T-cell (primary cell): ENCODE data around the gene DAPK2. TPM values are rescaled to one million over a fixed set of nuclear protein-coding genes. Genes with fewer than 3 reads are reported as not detected.

Source experiments
- ATAC-seq, 4 experiments: fragments of 200-7000 bp in 3 of 4; fragments of 150-1000 bp in 1 of 4; cut with Tn5 transposase; replicated peaks in 1 of 4; 1 replicate in 3 of 4; 2 replicates in 1 of 4; pipeline ENCODE4 v1.10.0; 2021; ENCODE audit warnings: moderate library complexity in 3 of 4, mild to moderate bottlenecking in 2 of 4, moderate number of reproducible peaks in 1 of 4
- CTCF ChIA-PET, 2 donors: fragments of 300-600 bp; sonication (Branson Sonifier 250); formaldehyde crosslinking; loops; one replicate each; lab custom pipeline; 2022; ENCODE audit warnings: antibody characterized with exemption in 2 of 2; lab: Charles Lee
- POLR2A ChIA-PET, 2 donors: fragments of 300-600 bp; sonication (Branson Sonifier 250); formaldehyde crosslinking; loops; one replicate each; lab custom pipeline; 2022; ENCODE audit warnings: antibody characterized with exemption in 2 of 2; lab: Charles Lee
- DNase-seq, 35 experiments: peaks; one replicate each; pipeline versions ENCODE4 v3.0.0 to v3.0.0-alpha.2; 2013 to 2023
- H3K27ac ChIP-seq: one replicate; pipeline ENCODE4 v1.5.1; 2013; ENCODE audit warnings: low read length
- H3K27me3 ChIP-seq, 2 experiments: replicated peaks in 1 of 2; 1 replicate in 1 of 2; 2 replicates in 1 of 2; pipeline versions ENCODE4 v1.6.1 to v1.7.0; 2013; ENCODE audit warnings: low read length in 1 of 2, mixed read lengths in 1 of 2; ENCODE audit not compliant: control insufficient read depth in 2 of 2, insufficient read depth in 2 of 2; ENCODE audit errors: extremely low read depth in 1 of 2
- H3K36me3 ChIP-seq, 2 donors: 1 replicate in 1 of 2; 2 replicates in 1 of 2; pipeline versions ENCODE4 v1.6.1 to v1.7.0; 2013; ENCODE audit warnings: low read length in 1 of 2; ENCODE audit not compliant: control insufficient read depth in 2 of 2, insufficient read depth in 1 of 2; ENCODE audit errors: extremely low read depth in 1 of 2
- H3K4me1 ChIP-seq, 2 experiments: 1 replicate in 1 of 2; 2 replicates in 1 of 2; pipeline versions ENCODE4 v1.6.1 to v1.7.0; 2013; ENCODE audit warnings: low read length in 2 of 2, mixed read lengths in 1 of 2; ENCODE audit not compliant: insufficient read depth in 2 of 2, control insufficient read depth in 1 of 2; ENCODE audit errors: extremely low read depth in 1 of 2
- H3K4me3 ChIP-seq, 2 donors: 1 replicate in 1 of 2; 2 replicates in 1 of 2; pipeline versions ENCODE4 v1.5.1 to v1.7.0; 2013; ENCODE audit warnings: mild to moderate bottlenecking in 2 of 2, low read length in 1 of 2, moderate library complexity in 1 of 2; ENCODE audit not compliant: control insufficient read depth in 1 of 2; ENCODE audit errors: extremely low read depth in 1 of 2
- H3K9me3 ChIP-seq: 2 replicates; pipeline ENCODE4 v1.7.0; 2013
- H3K27ac Mint-ChIP-seq, 2 donors: one replicate each; pipeline ENCODE4 v1.8.0; 2020 to 2021; ENCODE audit warnings: mild to moderate bottlenecking in 2 of 2, mixed read lengths in 2 of 2
- H3K27me3 Mint-ChIP-seq, 2 donors: one replicate each; pipeline ENCODE4 v1.8.0; 2021 to 2022; ENCODE audit warnings: mixed read lengths in 2 of 2
- H3K36me3 Mint-ChIP-seq: one replicate; pipeline ENCODE4 v1.8.0; 2021; ENCODE audit warnings: mixed read lengths
- H3K4me1 Mint-ChIP-seq, 3 donors: one replicate each; pipeline ENCODE4 v1.8.0; 2020 to 2022; ENCODE audit warnings: mixed read lengths in 3 of 3, mild to moderate bottlenecking in 1 of 3
- H3K4me3 Mint-ChIP-seq, 3 donors: one replicate each; pipeline ENCODE4 v1.8.0; 2020 to 2022; ENCODE audit warnings: mild to moderate bottlenecking in 3 of 3, mixed read lengths in 3 of 3, moderate library complexity in 3 of 3
- H3K9me3 Mint-ChIP-seq, 3 donors: one replicate each; pipeline ENCODE4 v1.8.0; 2020 to 2022; ENCODE audit warnings: mixed read lengths in 3 of 3
- WGBS: methylation state at CpG from one replicate; pipeline ENCODE4 v1.1.5; 2013; ENCODE audit warnings: missing lambda C conversion rate; ENCODE audit not compliant: insufficient coverage; 5-methylcytosine and 5-hydroxymethylcytosine counted together
- total RNA-seq, 35 experiments: library from RNA in 6 of 35; stranded (reverse) in 6 of 35; fragments of 120-200 nt in 1 of 35; gene quantifications; one replicate each; pipeline versions ENCODE4 v1.2.1 to v1.2.4 and lab custom pipeline; 2013 to 2026

DAPK2 gene
- total RNA-seq, 5 donors from 2014 or later (not counting 1 experiment from before 2014, with no cell fraction given) = 0.78 to 23.5 (median 6.1) TPM

- Histone ChIP-seq H3K4me1 (peaks cover 0 to 7% of the 10 kb centered on the region in 2 experiments), H3K27ac (no peak overlapping the region), H3K9me3 (no peaks in the 10 kb centered on the region), H3K27me3 (peaks cover 0 to 2% of the 10 kb centered on the region in 2 experiments), H3K36me3 (no peaks in the 10 kb centered on the region), H3K4me3 (no peak overlapping the region)
- Mint-ChIP-seq H3K27me3 (no peaks in the 10 kb centered on the region), H3K36me3 (peaks cover 11% of the 10 kb centered on the region), H3K4me1 (peaks cover 6 to 37% (median 14%) of the 10 kb centered on the region in 3 donors), H3K27ac (peak overlapping the region in 1 of 2 donors; percentile 49), H3K4me3 (no peak overlapping the region), H3K9me3 (no peaks in the 10 kb centered on the region)
- ATAC-seq (no peak), DNase-seq (no peak)
- CTCF ChIA-PET = no interaction called here
- POLR2A ChIA-PET = no interaction called here
- WGBS = 88% methylated on average over 1 of the region's 2 CpGs
Measured at GRCh38 chr15:64016257-64016656, 30.0 kb downstream of the DAPK2 start.

- Histone ChIP-seq H3K36me3 (no peaks in the 10 kb centered on the region), H3K27ac (no peak overlapping the region), H3K27me3 (peaks cover 0 to 2% of the 10 kb centered on the region in 2 experiments), H3K4me3 (no peak overlapping the region), H3K4me1 (peaks cover 6 to 19% of the 10 kb centered on the region in 2 experiments), H3K9me3 (no peaks in the 10 kb centered on the region)
- peaks cover 18 to 50% (median 27%) of the 10 kb centered on the region in 3 donors for H3K4me1 Mint-ChIP-seq
- H3K4me3 Mint-ChIP-seq = no peak overlapping the region
- ChIA-PET POLR2A (no interaction called here), CTCF (no interaction called here)
- DNase-seq = no peak
- no peak for ATAC-seq
- WGBS = 93% methylated on average over 4 of the region's 5 CpGs
- peaks cover 4% of the 10 kb centered on the region for H3K36me3 Mint-ChIP-seq
- H3K27ac Mint-ChIP-seq = peak overlapping the region in 1 of 2 donors; percentile 50
- no peaks in the 10 kb centered on the region for H3K27me3 Mint-ChIP-seq
- no peaks in the 10 kb centered on the region for H3K9me3 Mint-ChIP-seq
Measured at GRCh38 chr15:64014995-64015394, 31.3 kb downstream of the DAPK2 start.

- peaks cover 0 to 2% of the 10 kb centered on the region in 2 experiments for H3K27me3 ChIP-seq
- CTCF ChIA-PET = no interaction called here
- Mint-ChIP-seq H3K27ac (peak overlapping the region in 1 of 2 donors; percentile 98), H3K4me1 (peaks cover 31 to 65% (median 42%) of the 10 kb centered on the region in 3 donors), H3K27me3 (no peaks in the 10 kb centered on the region), H3K4me3 (peak overlapping the region in 1 of 3 donors; percentile 10), H3K36me3 (peaks cover 4% of the 10 kb centered on the region), H3K9me3 (no peaks in the 10 kb centered on the region)
- H3K36me3 ChIP-seq = no peaks in the 10 kb centered on the region
- peak overlapping the region; percentile 28 for H3K27ac ChIP-seq
- H3K4me3 ChIP-seq = no peak overlapping the region
- ATAC-seq (no peak), DNase-seq (no peak)
- H3K9me3 ChIP-seq = no peaks in the 10 kb centered on the region
- POLR2A ChIA-PET = no interaction called here
- WGBS = 100% methylated on average over 1 of the region's 3 CpGs
- peaks cover 10 to 34% of the 10 kb centered on the region in 2 experiments for H3K4me1 ChIP-seq
Measured at GRCh38 chr15:64013179-64014062, 32.9 kb downstream of the DAPK2 start.

- WGBS = 88% methylated on average over 1 of the region's 1 CpG
- no peak for DNase-seq
- Mint-ChIP-seq H3K4me1 (peaks cover 31 to 73% (median 48%) of the 10 kb centered on the region in 3 donors), H3K9me3 (no peaks in the 10 kb centered on the region), H3K4me3 (no peak overlapping the region), H3K27ac (peak overlapping the region; percentile 50 to 98), H3K27me3 (no peaks in the 10 kb centered on the region), H3K36me3 (peaks cover 4% of the 10 kb centered on the region)
- Histone ChIP-seq H3K27me3 (no peaks in the 10 kb centered on the region), H3K4me1 (peaks cover 10 to 34% of the 10 kb centered on the region in 2 experiments), H3K4me3 (no peak overlapping the region), H3K9me3 (no peaks in the 10 kb centered on the region), H3K36me3 (no peaks in the 10 kb centered on the region), H3K27ac (peak overlapping the region; percentile 87)
- ChIA-PET POLR2A (interaction anchor here in 1 of 2 donors (0.6 kb wide), 1 partner anchor 515 kb away, joined by 4 read pairs; no protein-coding TSS in a partner anchor), CTCF (interaction anchor here in 1 of 2 donors (1.8 kb wide), 1 partner anchor 170 kb away, joined by 4 read pairs; no protein-coding TSS in a partner anchor)
- ATAC-seq = no peak
Measured at GRCh38 chr15:64011736-64012135, 34.5 kb downstream of the DAPK2 start.

- H3K27me3 ChIP-seq = no peaks in the 10 kb centered on the region
- Mint-ChIP-seq H3K4me3 (peak overlapping the region; percentile 62 to 73 (median 64)), H3K36me3 (peaks cover 4% of the 10 kb centered on the region), H3K4me1 (peaks cover 31 to 81% (median 48%) of the 10 kb centered on the region in 3 donors), H3K27me3 (no peaks in the 10 kb centered on the region), H3K27ac (peak overlapping the region; percentile 97 to 98), H3K9me3 (no peaks in the 10 kb centered on the region)
- ATAC-seq = peak; percentile 97 to 99 (median 98)
- peaks cover 10 to 34% of the 10 kb centered on the region in 2 experiments for H3K4me1 ChIP-seq
- H3K4me3 ChIP-seq = no peak overlapping the region
- DNase-seq = peak; percentile 64 to 96 (median 87)
- no peaks in the 10 kb centered on the region for H3K36me3 ChIP-seq
- H3K27ac ChIP-seq = peak overlapping the region; percentile 87
- WGBS = 4% methylated on average over 3 of the region's 3 CpGs
- CTCF ChIA-PET = interaction anchor here (0.6 to 3.1 kb wide), 19 partner anchors 9 to 358 kb away, joined by 3 to 33 read pairs (median 4); partner anchors contain the start of genes CIAO2A (in 1 of the 2) and DAPK2 (in 1 of the 2)
- no peaks in the 10 kb centered on the region for H3K9me3 ChIP-seq
- POLR2A ChIA-PET = interaction anchor here (0.5 to 1.1 kb wide), 4 partner anchors 16 to 275 kb away, joined by 3 to 5 read pairs (median 4); no protein-coding TSS in a partner anchor
Measured at GRCh38 chr15:64010719-64011118, 35.6 kb downstream of the DAPK2 start.

GRCh38 chr15:64009798-64010261 is 36.5 kb downstream of the DAPK2 start:
- H3K36me3 ChIP-seq = no peaks in the 10 kb centered on the region
- Mint-ChIP-seq H3K36me3 (no peaks in the 10 kb centered on the region), H3K4me3 (peak overlapping the region; percentile 15 to 44 (median 17)), H3K27me3 (no peaks in the 10 kb centered on the region), H3K27ac (peak overlapping the region; percentile 97 to 98), H3K4me1 (peaks cover 31 to 87% (median 48%) of the 10 kb centered on the region in 3 donors), H3K9me3 (no peaks in the 10 kb centered on the region)
- H3K27ac ChIP-seq = peak overlapping the region; percentile 87
- DNase-seq (peak in 30 of 35 experiments; percentile 4 to 59 (median 34)), ATAC-seq (peak in 3 of 4 experiments; percentile 33 to 45 (median 36))
- ChIA-PET CTCF (interaction anchor here (0.5 to 3.1 kb wide), 13 partner anchors 9 to 257 kb away, joined by 3 to 33 read pairs (median 5); partner anchors contain the start of gene DAPK2 (in 1 of the 2)), POLR2A (interaction anchor here in 1 of 2 donors (1.1 kb wide), 1 partner anchor 39 kb away, joined by 3 read pairs; no protein-coding TSS in a partner anchor)
- H3K27me3 ChIP-seq = no peaks in the 10 kb centered on the region
- H3K4me1 ChIP-seq = peaks cover 10 to 36% of the 10 kb centered on the region in 2 experiments
- no peak overlapping the region for H3K4me3 ChIP-seq
- no peaks in the 10 kb centered on the region for H3K9me3 ChIP-seq
- 38% methylated on average over 1 of the region's 4 CpGs for WGBS
